DMS114 treated with DMSO at 0.1 percent for 48 hours (cell line): ENCODE measurements around the gene PIP5K1B.

ENCODE experiments used
- DNase-seq: peaks from one replicate; lab custom pipeline; 2025; ENCODE audit not compliant: unreplicated experiment; lab: John Stamatoyannopoulos, UW

The PIP5K1B gene

GRCh38 chr9:68706363-68707201 is 1.5 kb downstream of the PIP5K1B start:
- DNase-seq: no peak

GRCh38 chr9:68707801-68708488 is 2.9 kb downstream of the PIP5K1B start:
- DNase-seq: no peak

GRCh38 chr9:68708513-68708912 is 3.5 kb downstream of the PIP5K1B start:
- no peak for DNase-seq

GRCh38 chr9:68709291-68710110 is 4.5 kb downstream of the PIP5K1B start:
- no peak for DNase-seq

GRCh38 chr9:68710111-68710471 is 5.1 kb downstream of the PIP5K1B start:
- DNase-seq: no peak

GRCh38 chr9:68711281-68711680 is 6.2 kb downstream of the PIP5K1B start:
- no peak for DNase-seq

GRCh38 chr9:68711932-68712331 is 6.9 kb downstream of the PIP5K1B start:
- no peak for DNase-seq

GRCh38 chr9:68714416-68715180 is 9.6 kb downstream of the PIP5K1B start:
- no peak for DNase-seq

GRCh38 chr9:68715181-68715456 is 10.1 kb downstream of the PIP5K1B start:
- no peak for DNase-seq

GRCh38 chr9:68717552-68718443 is 12.8 kb downstream of the PIP5K1B start:
- DNase-seq: no peak

- DNase-seq: no peak
These were observed 14.8 kb downstream of the PIP5K1B start for GRCh38 chr9:68719847-68720246.

- DNase-seq: no peak
These were observed 15.7 kb downstream of the PIP5K1B start for GRCh38 chr9:68720656-68721313.

GRCh38 chr9:68721666-68722330 is 16.8 kb downstream of the PIP5K1B start:
- no peak for DNase-seq

- no peak for DNase-seq
These were observed 20.0 kb downstream of the PIP5K1B start for GRCh38 chr9:68725070-68725469.

- no peak for DNase-seq
These were observed 21.4 kb downstream of the PIP5K1B start for GRCh38 chr9:68726489-68726888.

GRCh38 chr9:68727636-68728035 is 22.6 kb downstream of the PIP5K1B start:
- no peak for DNase-seq

- no peak for DNase-seq
These were observed 23.7 kb downstream of the PIP5K1B start for GRCh38 chr9:68728731-68729130.

GRCh38 chr9:68730570-68731235 is 25.7 kb downstream of the PIP5K1B start:
- DNase-seq: no peak

- DNase-seq: no peak
These were observed 26.8 kb downstream of the PIP5K1B start for GRCh38 chr9:68731857-68732256.
